IMR-90 (cell line): ENCODE data around the gene LAGE3. TPM values are rescaled to one million over a fixed set of nuclear protein-coding genes. Genes with fewer than 3 reads are reported as not detected.
A peak's percentile ranks its signal among the peaks of the same experiment; 100 is the strongest.

Experiments used
- ATAC-seq: fragments of 200-7000 bp; cut with Tn5 transposase; 2 replicates; pipeline ENCODE4 v1.9.1; 2020; ENCODE audit warnings: low read depth, mild to moderate bottlenecking, moderate library complexity
- BruUV-seq: library from RNA; stranded (reverse); fragments of 400-500 nt; replicated peaks from 2 replicates; lab custom pipeline; 2021; lab: Mats Ljungman, UMichigan
- CTCF ChIA-PET: fragments of 300-600 bp; formaldehyde crosslinking; extraction: SDS; loops from one replicate; lab custom pipeline; 2021; ENCODE audit warnings: antibody characterized with exemption; lab: Yijun Ruan, JAX
- POLR2A ChIA-PET: fragments of 300-600 bp; sonication (Branson Sonifier 250); formaldehyde crosslinking; loops from one replicate; lab custom pipeline; 2022; ENCODE audit warnings: antibody characterized with exemption; ENCODE audit not compliant: unreplicated experiment; lab: Charles Lee
- DNase-seq: peaks from one replicate; pipeline ENCODE4 v3.0.0; 2013
- H2AFZ ChIP-seq: replicated peaks from 2 replicates; pipeline ENCODE3; 2013; ENCODE audit warnings: low read length, mild to moderate bottlenecking; ENCODE audit not compliant: poor library complexity
- H2AK5ac ChIP-seq: 2 replicates; pipeline ENCODE4 v1.6.1; 2013; ENCODE audit warnings: low read depth, low read length, inconsistent platforms
- H2AK9ac ChIP-seq: replicated peaks from 2 replicates; pipeline ENCODE3; 2013; ENCODE audit warnings: mild to moderate bottlenecking, low read depth, low read length, moderate library complexity; ENCODE audit not compliant: poor library complexity
- H2BK120ac ChIP-seq: 2 replicates; pipeline ENCODE4 v1.6.1; 2013; ENCODE audit warnings: low read depth, low read length, inconsistent platforms
- H2BK15ac ChIP-seq: 3 replicates; pipeline ENCODE4 v1.6.1; 2013; ENCODE audit warnings: low read depth, low read length, inconsistent platforms
- H2BK20ac ChIP-seq: 2 replicates; pipeline ENCODE4 v1.6.1; 2013; ENCODE audit warnings: low read depth, mild to moderate bottlenecking, inconsistent platforms, low read length, moderate library complexity
- H2BK5ac ChIP-seq: 2 replicates; pipeline ENCODE4 v1.6.1; 2013; ENCODE audit warnings: mild to moderate bottlenecking, low read depth, low read length, inconsistent platforms; ENCODE audit not compliant: poor library complexity, severe bottlenecking
- H3K14ac ChIP-seq: replicated peaks from 2 replicates; pipeline ENCODE4 v1.6.1; 2013; ENCODE audit warnings: low read depth, low read length, inconsistent platforms
- H3K18ac ChIP-seq: 2 replicates; pipeline ENCODE4 v1.6.1; 2013; ENCODE audit warnings: low read depth, low read length, control low read depth
- H3K23ac ChIP-seq: 2 replicates; pipeline ENCODE4 v1.6.1; 2013; ENCODE audit warnings: low read depth, low read length, inconsistent platforms
- H3K27ac ChIP-seq: 2 replicates; pipeline ENCODE4 v1.5.1; 2013; ENCODE audit warnings: mild to moderate bottlenecking, control low read depth, low read length; ENCODE audit not compliant: insufficient read depth
- H3K27me3 ChIP-seq: 2 replicates; pipeline ENCODE4 v1.6.1; 2013; ENCODE audit warnings: low read length; ENCODE audit not compliant: control insufficient read depth, insufficient read depth
- H3K36me3 ChIP-seq: 2 replicates; pipeline ENCODE4 v1.6.1; 2013; ENCODE audit warnings: low read length, mixed read lengths; ENCODE audit not compliant: control insufficient read depth, insufficient read depth
- H3K4ac ChIP-seq: 2 replicates; pipeline ENCODE4 v1.6.1; 2013; ENCODE audit warnings: low read depth, low read length, inconsistent platforms
- H3K4me1 ChIP-seq: 2 replicates; pipeline ENCODE4 v1.6.1; 2013; ENCODE audit warnings: low read length, mixed read lengths; ENCODE audit not compliant: control insufficient read depth, insufficient read depth
- H3K4me2 ChIP-seq: 2 replicates; pipeline ENCODE4 v1.6.1; 2013; ENCODE audit warnings: low read depth, mild to moderate bottlenecking, control low read depth, low read length, moderate library complexity
- H3K4me3 ChIP-seq: 2 replicates; pipeline ENCODE4 v1.5.1; 2013; ENCODE audit warnings: low read depth, mild to moderate bottlenecking, control low read depth, low read length, moderate library complexity; ENCODE audit not compliant: insufficient read depth
- H3K56ac ChIP-seq: 2 replicates; pipeline ENCODE4 v1.6.1; 2013; ENCODE audit warnings: low read length, inconsistent platforms; ENCODE audit not compliant: insufficient read depth; ENCODE audit errors: extremely low read depth
- H3K79me1 ChIP-seq, 2 experiments: 2 replicates each; pipeline ENCODE4 v1.6.1; 2013; ENCODE audit warnings: low read length in 2 of 2, inconsistent platforms in 1 of 2, low read depth in 1 of 2
- H3K9ac ChIP-seq: 2 replicates; pipeline ENCODE4 v1.6.1; 2013; ENCODE audit warnings: low read depth, low read length, control low read depth
- H3K9me1 ChIP-seq: 2 replicates; pipeline ENCODE4 v1.6.1; 2013; ENCODE audit warnings: low read length, inconsistent platforms; ENCODE audit not compliant: insufficient read depth
- H3K9me3 ChIP-seq: 2 replicates; pipeline ENCODE4 v1.6.1; 2013; ENCODE audit warnings: low read length; ENCODE audit not compliant: control insufficient read depth, insufficient read depth
- H4K20me1 ChIP-seq: 2 replicates; pipeline ENCODE4 v1.6.1; 2013; ENCODE audit warnings: low read length, inconsistent platforms; ENCODE audit not compliant: insufficient read depth
- H4K5ac ChIP-seq: 2 replicates; pipeline ENCODE4 v1.6.1; 2013; ENCODE audit warnings: mild to moderate bottlenecking, low read depth, low read length, control low read depth
- H4K8ac ChIP-seq, 2 experiments: 2 replicates each; pipeline ENCODE4 v1.6.1; 2013; ENCODE audit warnings: low read depth in 2 of 2, low read length in 2 of 2, control low read depth in 1 of 2, inconsistent platforms in 1 of 2
- H4K91ac ChIP-seq: 2 replicates; pipeline ENCODE4 v1.6.1; 2013; ENCODE audit warnings: low read depth, low read length, inconsistent platforms; ENCODE audit not compliant: insufficient read depth
- BHLHE40 ChIP-seq: fragments of 150-350 bp; IDR thresholded peaks from 2 replicates; pipeline ENCODE4 v1.6.1; 2016; ENCODE audit warnings: mild to moderate bottlenecking, low read depth, low read length
- CEBPB ChIP-seq: IDR thresholded peaks from 2 replicates; pipeline ENCODE4 v1.6.1; 2012; ENCODE audit warnings: low read depth, low read length, improper control_type of control experiment
- CHD1 ChIP-seq: IDR thresholded peaks from 2 replicates; pipeline ENCODE4 v1.6.1; 2012; ENCODE audit warnings: low read depth, low read length, improper control_type of control experiment
- MAZ ChIP-seq: IDR thresholded peaks from 2 replicates; pipeline ENCODE4 v1.6.1; 2012; ENCODE audit warnings: low read depth, mild to moderate bottlenecking, low read length, improper control_type of control experiment, moderate library complexity, borderline replicate concordance
- NFE2L2 ChIP-seq: fragments of 150-350 bp; IDR thresholded peaks from 2 replicates; pipeline ENCODE4 v1.6.1; 2016; ENCODE audit warnings: low read depth, mild to moderate bottlenecking, low read length
- RAD21 ChIP-seq: IDR thresholded peaks from 2 replicates; pipeline ENCODE4 v1.6.1; 2012; ENCODE audit warnings: low read length, improper control_type of control experiment
- RCOR1 ChIP-seq: IDR thresholded peaks from 2 replicates; pipeline ENCODE4 v1.6.1; 2012; ENCODE audit warnings: mild to moderate bottlenecking, low read length, improper control_type of control experiment; ENCODE audit not compliant: insufficient replicate concordance
- SMC3 ChIP-seq: fragments of 150-350 bp; IDR thresholded peaks from 2 replicates; pipeline ENCODE4 v1.6.1; 2016; ENCODE audit warnings: low read depth, mild to moderate bottlenecking, antibody characterized with exemption, low read length, moderate library complexity
- WGBS, 2 experiments: methylation state at CpG; one replicate each; pipeline versions ENCODE4 v1.1.5 to v1.1.7; 2013; ENCODE audit warnings: missing lambda C conversion rate in 2 of 2; ENCODE audit not compliant: insufficient read length in 1 of 2; ENCODE audit errors: extremely low coverage in 2 of 2; 5-methylcytosine and 5-hydroxymethylcytosine counted together
- dilution Hi-C: fragments of 300-500 bp; cut with HindIII; formaldehyde crosslinking; loops from one replicate; pipeline ENCODE4 v1.14.3; 2018; ENCODE audit warnings: low sequenced_read_pairs; ENCODE audit not compliant: unreplicated experiment
- in situ Hi-C: fragments of 300-500 bp; cut with MboI; formaldehyde crosslinking; loops from 3 replicates; pipeline ENCODE4 v1.14.3; 2019; ENCODE audit warnings: low sequenced_read_pairs, inconsistent platforms, mixed read lengths
- intact Hi-C: fragments of 100-400 bp; cut with micrococcal nuclease; formaldehyde crosslinking; loops from 2 replicates; pipeline ENCODE4 v1.10.0; 2022
- polyA plus RNA-seq, 3 experiments: library from polyadenylated mRNA; depleted of rRNA; stranded (reverse); fragments of >200 nt; gene quantifications; 2 replicates each; pipeline ENCODE4 v1.2.3, GENCODE V29; 2012; ENCODE audit warnings: low replicate concordance in 1 of 3
- total RNA-seq: library from RNA; depleted of rRNA; stranded (reverse); fragments of >200 nt; gene quantifications from 2 replicates; pipeline ENCODE4 v1.2.3, GENCODE V29; 2012
- TF ChIP-seq, protein P1 (sequence below): fragments of 150-350 bp; IDR thresholded peaks from 2 replicates; pipeline ENCODE4 v1.6.1; 2017; ENCODE audit warnings: mild to moderate bottlenecking, antibody characterized with exemption, low read length, low read depth

The LAGE3 gene
- total and polyA plus RNA-seq, 2 of the 4 experiments (the other 2 are of a cell fraction), result 3.6 to 14.8 TPM

DNA sequence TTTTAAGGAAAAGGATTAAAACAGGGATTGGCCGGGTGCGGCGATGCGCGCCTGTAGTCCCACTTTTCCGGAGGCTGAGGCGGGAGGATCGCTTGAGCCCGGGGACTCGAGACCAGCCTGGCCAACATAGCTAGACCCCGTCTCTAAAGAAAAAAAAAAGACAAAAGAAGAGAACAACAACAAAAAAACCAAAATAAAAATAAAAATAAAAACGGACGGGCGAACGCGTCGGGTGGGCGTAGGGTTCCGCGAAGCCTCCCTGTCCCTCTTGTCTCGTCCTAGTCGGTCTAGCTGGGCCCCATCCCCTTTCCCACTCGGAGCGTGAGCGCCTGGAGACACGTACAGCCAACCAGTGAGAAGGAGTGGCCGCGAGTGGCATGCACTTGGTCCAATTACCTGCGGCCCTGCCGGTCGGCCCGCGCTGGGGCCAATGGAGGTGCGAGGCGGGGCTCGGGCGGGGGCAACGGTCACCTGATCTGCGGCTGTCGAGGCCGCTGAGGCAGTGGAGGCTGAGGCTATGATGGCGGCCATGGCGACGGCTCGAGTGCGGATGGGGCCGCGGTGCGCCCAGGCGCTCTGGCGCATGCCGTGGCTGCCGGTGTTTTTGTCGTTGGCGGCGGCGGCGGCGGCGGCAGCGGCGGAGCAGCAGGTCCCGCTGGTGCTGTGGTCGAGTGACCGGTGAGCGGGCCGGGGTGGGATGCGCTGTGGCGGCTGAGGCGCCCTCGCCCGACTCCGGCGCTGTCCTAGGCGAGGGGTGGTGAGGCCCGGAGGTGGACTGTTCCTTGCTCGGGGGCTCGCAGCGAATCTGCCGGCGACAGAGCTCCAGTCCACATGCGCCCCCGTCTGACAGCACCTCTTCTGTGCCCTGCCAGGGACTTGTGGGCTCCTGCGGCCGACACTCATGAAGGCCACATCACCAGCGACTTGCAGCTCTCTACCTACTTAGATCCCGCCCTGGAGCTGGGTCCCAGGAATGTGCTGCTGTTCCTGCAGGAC lies 50.6 kb downstream of the LAGE3 start, which contains the start of gene ATP6AP1:
TSS of gene ATP6AP1 (plus strand) at position 502 of the 996 bp plus-strand sequence. CDS start at position 518, 16 bp downstream.
- Histone ChIP-seq H2BK20ac (no peak within 1 kb of the TSS), H4K20me1 (peaks cover 7% of the 10 kb centered on the region), H3K23ac (no peak within 1 kb of the TSS), H3K27me3 (no peaks in the 10 kb centered on the region), H4K5ac (peak within 1 kb of the TSS; percentile 69), H3K4me3 (peak within 1 kb of the TSS; percentile 78), H3K36me3 (peaks cover 13% of the 10 kb centered on the region; the same call in 1 of the 2 replicates), H2AFZ (peak within 1 kb of the TSS; percentile 92), H2BK5ac (peak within 1 kb of the TSS; percentile 37), H3K4me2 (peak within 1 kb of the TSS; percentile 91), H4K8ac (peak within 1 kb of the TSS; percentile 70 to 84), H3K9ac (peak within 1 kb of the TSS; percentile 72), H3K9me3 (no peaks in the 10 kb centered on the region), H2AK5ac (peak within 1 kb of the TSS; percentile 80; the same call in 1 of the 2 replicates), H3K18ac (no peak within 1 kb of the TSS), H4K91ac (no peak within 1 kb of the TSS), H2BK15ac (0 out of 3 replicates have a peak within 1 kb of the TSS, but pooled peaks have one; percentile 13), H2BK120ac (no peak within 1 kb of the TSS), H3K4me1 (peaks cover 2% of the 10 kb centered on the region; the same call in 1 of the 2 replicates), H3K4ac (peak within 1 kb of the TSS; percentile 67), H3K56ac (no peak within 1 kb of the TSS), H3K14ac (peak within 1 kb of the TSS; percentile 46; the same call in 1 of the 2 replicates), H3K27ac (peak within 1 kb of the TSS; percentile 50), H2AK9ac (peak within 1 kb of the TSS; percentile 83), H3K79me1 (peaks cover 7 to 22% of the 10 kb centered on the region in 2 experiments), H3K9me1 (peaks cover 3% of the 10 kb centered on the region; the same call in 1 of the 2 replicates)
- dilution Hi-C loops (no loop called here), in situ Hi-C loops (no loop called here), intact Hi-C loops (no loop called here)
- 52% methylated on average over 53 of the region's 87 CpGs; no CpG with 5 or more reads in 1 of the 2 experiments for WGBS, 2 experiments
- peak; percentile 99 for ATAC-seq
- CTCF ChIA-PET, result interaction anchor here (1.2 kb wide), 1 partner anchor 14 kb away, joined by 6 read pairs; no protein-coding TSS in a partner anchor
- peak; percentile 92 for DNase-seq
- POLR2A ChIA-PET, result interaction anchor here (0.7 kb wide), 1 partner anchor 82 kb away, joined by 3 read pairs; no protein-coding TSS in a partner anchor
- no TSS peak for BruUV-seq
- no peak for TF ChIP-seq RCOR1
- peak; percentile 74; the same call in 1 of the 2 replicates for TF ChIP-seq MAZ
- TF ChIP-seq CEBPB, result no peak
- TF ChIP-seq NFE2L2, result no peak
- TF ChIP-seq SMC3, result no peak
- no peak for TF ChIP-seq RAD21
- TF ChIP-seq CHD1, result no peak
- TF ChIP-seq BHLHE40, result peak; percentile 37; the same call in 1 of the 2 replicates
- TF ChIP-seq, protein P1, sequence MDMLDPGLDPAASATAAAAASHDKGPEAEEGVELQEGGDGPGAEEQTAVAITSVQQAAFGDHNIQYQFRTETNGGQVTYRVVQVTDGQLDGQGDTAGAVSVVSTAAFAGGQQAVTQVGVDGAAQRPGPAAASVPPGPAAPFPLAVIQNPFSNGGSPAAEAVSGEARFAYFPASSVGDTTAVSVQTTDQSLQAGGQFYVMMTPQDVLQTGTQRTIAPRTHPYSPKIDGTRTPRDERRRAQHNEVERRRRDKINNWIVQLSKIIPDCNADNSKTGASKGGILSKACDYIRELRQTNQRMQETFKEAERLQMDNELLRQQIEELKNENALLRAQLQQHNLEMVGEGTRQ, result peak; percentile 83
